ENCODE results near the gene PDZRN4. TPM values are rescaled to one million over a fixed set of nuclear protein-coding genes. Genes with fewer than 3 reads are reported as not detected.
"Not testable (repeated sequence)": the region's sequence is repeated elsewhere in the genome, so short reads cannot be mapped to it uniquely, and the experiment has no call there.

Gene PDZRN4
- total RNA-seq, 1 donor from 2014 or later = not detected

- Histone ChIP-seq H3K4me3 (ENCODE audit: low read depth, low read length) (no peak overlapping the region), H3K27me3 (ENCODE audit: control insufficient read depth, insufficient read depth, low read length) (no peaks in the 10 kb centered on the region), H3K36me3 (ENCODE audit: control insufficient read depth, insufficient read depth, low read length) (no peaks in the 10 kb centered on the region)
- DNase-seq (ENCODE audit: low read depth) (no peak), FAIRE-seq (no peak)
- TF ChIP-seq CTCF (IDR thresholded peaks at IDR 0.05; ENCODE audit: insufficient read depth, low read length, severe bottlenecking) = no peak
Observed at GRCh38 chr12:41310367-41310766, 122.2 kb downstream of the PDZRN4 start.

GRCh38 chr12:41311883-41312282 lies 123.8 kb downstream of the PDZRN4 start:
- no peak for FAIRE-seq
- DNase-seq (ENCODE audit: low read depth) = no peak
- TF ChIP-seq CTCF (IDR thresholded peaks at IDR 0.05; ENCODE audit: insufficient read depth, low read length, severe bottlenecking) = no peak

GRCh38 chr12:41312451-41312850 lies 124.3 kb downstream of the PDZRN4 start:
- not testable (repeated sequence) for FAIRE-seq

More at GRCh38 chr12:41311883-41312282, 123.8 kb downstream of the PDZRN4 start:
- Histone ChIP-seq H3K36me3 (ENCODE audit: control insufficient read depth, insufficient read depth, low read length) (no peaks in the 10 kb centered on the region), H3K27me3 (ENCODE audit: control insufficient read depth, insufficient read depth, low read length) (no peaks in the 10 kb centered on the region), H3K4me3 (ENCODE audit: low read depth, low read length) (no peak overlapping the region)

GRCh38 chr12:41325336-41325735 lies 137.2 kb downstream of the PDZRN4 start:
- DNase-seq (ENCODE audit: low read depth) (no peak), FAIRE-seq (no peak)
- no peak overlapping the region for H3K4me3 ChIP-seq (ENCODE audit: low read depth, low read length)
- TF ChIP-seq CTCF (IDR thresholded peaks at IDR 0.05; ENCODE audit: insufficient read depth, low read length, severe bottlenecking) = no peak
- no peaks in the 10 kb centered on the region for H3K36me3 ChIP-seq (ENCODE audit: control insufficient read depth, insufficient read depth, low read length)
- no peaks in the 10 kb centered on the region for H3K27me3 ChIP-seq (ENCODE audit: control insufficient read depth, insufficient read depth, low read length)

More at GRCh38 chr12:41312451-41312850, 124.3 kb downstream of the PDZRN4 start:
- not testable (repeated sequence) for H3K4me3 ChIP-seq (ENCODE audit: low read depth, low read length); H3K27me3 ChIP-seq (ENCODE audit: control insufficient read depth, insufficient read depth, low read length); DNase-seq (ENCODE audit: low read depth); H3K36me3 ChIP-seq (ENCODE audit: control insufficient read depth, insufficient read depth, low read length)

- FAIRE-seq (no peak), DNase-seq (ENCODE audit: low read depth) (no peak)
- no peaks in the 10 kb centered on the region for H3K36me3 ChIP-seq (ENCODE audit: control insufficient read depth, insufficient read depth, low read length)
- H3K4me3 ChIP-seq (ENCODE audit: low read depth, low read length) = no peak overlapping the region
- no peak for TF ChIP-seq CTCF (IDR thresholded peaks at IDR 0.05; ENCODE audit: insufficient read depth, low read length, severe bottlenecking)
- H3K27me3 ChIP-seq (ENCODE audit: control insufficient read depth, insufficient read depth, low read length) = no peaks in the 10 kb centered on the region
Observed at GRCh38 chr12:41327096-41327895, 139.2 kb downstream of the PDZRN4 start.

GRCh38 chr12:41333974-41334373 lies 145.9 kb downstream of the PDZRN4 start:
- FAIRE-seq = no peak
- no peaks in the 10 kb centered on the region for H3K36me3 ChIP-seq (ENCODE audit: control insufficient read depth, insufficient read depth, low read length)
- no peaks in the 10 kb centered on the region for H3K27me3 ChIP-seq (ENCODE audit: control insufficient read depth, insufficient read depth, low read length)
- no peak for DNase-seq (ENCODE audit: low read depth)
- TF ChIP-seq CTCF (IDR thresholded peaks at IDR 0.05; ENCODE audit: insufficient read depth, low read length, severe bottlenecking) = no peak
- H3K4me3 ChIP-seq (ENCODE audit: low read depth, low read length) = no peak overlapping the region
